IPS-15b (cell line): ENCODE measurements around the gene HELQ.
"Not testable (repeated sequence)": the region's sequence is repeated elsewhere in the genome, so short reads cannot be mapped to it uniquely, and the experiment has no call there.

ENCODE experiments used
- H3K27me3 ChIP-seq: one replicate; pipeline ENCODE4 v1.6.1; 2013; ENCODE audit warnings: low read length; ENCODE audit not compliant: control insufficient read depth, insufficient read depth
- H3K36me3 ChIP-seq: one replicate; pipeline ENCODE4 v1.6.1; 2013; ENCODE audit warnings: low read length; ENCODE audit not compliant: control insufficient read depth, insufficient read depth
- H3K4me1 ChIP-seq: one replicate; pipeline ENCODE4 v1.6.1; 2013; ENCODE audit warnings: mild to moderate bottlenecking, low read length; ENCODE audit not compliant: control insufficient read depth, insufficient read depth
- H3K4me3 ChIP-seq: one replicate; pipeline ENCODE4 v1.5.1; 2013; ENCODE audit warnings: low read depth, low read length
- H3K9ac ChIP-seq: one replicate; pipeline ENCODE4 v1.6.1; 2013; ENCODE audit warnings: low read depth, mild to moderate bottlenecking, low read length
- H3K9me3 ChIP-seq: one replicate; pipeline ENCODE4 v1.6.1; 2013; ENCODE audit warnings: mild to moderate bottlenecking, low read length; ENCODE audit not compliant: control insufficient read depth, insufficient read depth

HELQ gene, protein sequence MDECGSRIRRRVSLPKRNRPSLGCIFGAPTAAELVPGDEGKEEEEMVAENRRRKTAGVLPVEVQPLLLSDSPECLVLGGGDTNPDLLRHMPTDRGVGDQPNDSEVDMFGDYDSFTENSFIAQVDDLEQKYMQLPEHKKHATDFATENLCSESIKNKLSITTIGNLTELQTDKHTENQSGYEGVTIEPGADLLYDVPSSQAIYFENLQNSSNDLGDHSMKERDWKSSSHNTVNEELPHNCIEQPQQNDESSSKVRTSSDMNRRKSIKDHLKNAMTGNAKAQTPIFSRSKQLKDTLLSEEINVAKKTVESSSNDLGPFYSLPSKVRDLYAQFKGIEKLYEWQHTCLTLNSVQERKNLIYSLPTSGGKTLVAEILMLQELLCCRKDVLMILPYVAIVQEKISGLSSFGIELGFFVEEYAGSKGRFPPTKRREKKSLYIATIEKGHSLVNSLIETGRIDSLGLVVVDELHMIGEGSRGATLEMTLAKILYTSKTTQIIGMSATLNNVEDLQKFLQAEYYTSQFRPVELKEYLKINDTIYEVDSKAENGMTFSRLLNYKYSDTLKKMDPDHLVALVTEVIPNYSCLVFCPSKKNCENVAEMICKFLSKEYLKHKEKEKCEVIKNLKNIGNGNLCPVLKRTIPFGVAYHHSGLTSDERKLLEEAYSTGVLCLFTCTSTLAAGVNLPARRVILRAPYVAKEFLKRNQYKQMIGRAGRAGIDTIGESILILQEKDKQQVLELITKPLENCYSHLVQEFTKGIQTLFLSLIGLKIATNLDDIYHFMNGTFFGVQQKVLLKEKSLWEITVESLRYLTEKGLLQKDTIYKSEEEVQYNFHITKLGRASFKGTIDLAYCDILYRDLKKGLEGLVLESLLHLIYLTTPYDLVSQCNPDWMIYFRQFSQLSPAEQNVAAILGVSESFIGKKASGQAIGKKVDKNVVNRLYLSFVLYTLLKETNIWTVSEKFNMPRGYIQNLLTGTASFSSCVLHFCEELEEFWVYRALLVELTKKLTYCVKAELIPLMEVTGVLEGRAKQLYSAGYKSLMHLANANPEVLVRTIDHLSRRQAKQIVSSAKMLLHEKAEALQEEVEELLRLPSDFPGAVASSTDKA

DNA sequence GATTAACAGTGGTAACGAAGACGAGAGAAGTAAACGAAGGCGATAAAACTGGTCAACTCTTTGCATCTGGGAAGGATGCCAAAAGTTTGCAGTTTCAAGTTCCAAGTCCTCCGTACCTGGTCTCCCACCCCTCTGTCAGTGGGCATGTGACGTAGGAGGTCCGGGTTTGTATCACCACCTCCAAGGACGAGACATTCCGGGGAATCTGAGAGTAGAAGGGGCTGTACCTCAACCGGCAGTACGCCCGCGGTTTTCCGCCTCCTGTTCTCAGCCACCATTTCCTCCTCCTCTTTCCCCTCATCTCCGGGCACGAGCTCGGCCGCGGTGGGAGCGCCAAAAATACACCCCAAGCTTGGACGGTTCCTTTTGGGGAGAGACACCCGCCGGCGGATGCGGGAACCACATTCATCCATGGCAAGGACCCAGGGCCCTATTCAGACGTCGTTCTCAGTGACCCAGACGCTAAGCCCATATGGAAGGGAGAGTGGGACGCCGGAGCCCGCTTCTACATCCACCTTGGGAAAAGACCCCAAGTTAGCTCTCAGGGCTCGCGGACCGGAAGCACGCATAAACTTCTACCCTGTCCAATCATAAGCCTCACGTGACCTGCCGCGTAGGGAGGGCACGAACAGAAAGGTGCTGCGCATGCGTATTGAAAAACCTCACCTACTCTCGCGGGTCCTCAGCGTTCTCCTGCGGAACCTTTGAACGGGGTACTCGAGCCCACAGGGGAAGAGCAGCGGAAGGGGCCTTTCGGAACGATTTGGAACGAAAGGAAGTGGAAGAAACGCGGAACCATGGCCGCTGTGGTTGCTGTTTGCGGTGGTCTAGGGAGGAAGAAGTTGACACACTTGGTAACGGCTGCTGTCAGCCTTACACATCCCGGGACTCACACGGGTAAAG lies at the start of gene HELQ, which contains the start of gene MRPS18C:
HELQ (minus strand) TSS at position 543 of the 903 bp plus-strand sequence; CDS start at position 413, 130 bp downstream.
MRPS18C (plus strand) TSS at position 778 of the 903 bp plus-strand sequence; CDS start at position 798, 20 bp downstream.
- Histone ChIP-seq H3K36me3 (no peaks in the 10 kb centered on the region), H3K9ac (peak within 1 kb of the TSS; percentile 93), H3K9me3 (no peaks in the 10 kb centered on the region), H3K4me3 (peak within 1 kb of the TSS; percentile 98), H3K27me3 (no peaks in the 10 kb centered on the region), H3K4me1 (peaks cover 7% of the 10 kb centered on the region)

DNA sequence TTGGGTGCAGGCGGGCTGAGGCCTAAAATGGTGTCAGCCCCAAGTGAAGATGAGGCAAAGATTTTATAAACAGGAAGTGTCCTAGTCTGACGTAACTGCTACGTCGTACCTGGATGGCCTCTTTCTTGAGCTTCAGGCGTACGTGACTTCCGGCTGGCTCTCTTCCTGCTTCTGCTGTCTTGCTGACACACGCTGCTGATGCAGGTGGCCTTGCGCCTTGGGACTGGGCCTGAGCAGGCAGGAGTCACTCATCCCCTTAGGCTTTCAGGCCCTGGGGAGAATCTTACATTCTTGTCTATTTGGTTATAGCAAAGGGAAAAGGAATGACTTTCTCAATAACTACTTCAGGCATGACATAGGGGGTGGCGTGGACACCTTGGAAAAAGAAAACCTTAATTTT lies 49.4 kb upstream of the HELQ start:
- H3K9me3 ChIP-seq = no peaks in the 10 kb centered on the region
- H3K9ac ChIP-seq = no peak overlapping the region
- no peak overlapping the region for H3K4me3 ChIP-seq
- H3K27me3 ChIP-seq = no peaks in the 10 kb centered on the region
- no peaks in the 10 kb centered on the region for H3K36me3 ChIP-seq
- H3K4me1 ChIP-seq = no peaks in the 10 kb centered on the region

DNA sequence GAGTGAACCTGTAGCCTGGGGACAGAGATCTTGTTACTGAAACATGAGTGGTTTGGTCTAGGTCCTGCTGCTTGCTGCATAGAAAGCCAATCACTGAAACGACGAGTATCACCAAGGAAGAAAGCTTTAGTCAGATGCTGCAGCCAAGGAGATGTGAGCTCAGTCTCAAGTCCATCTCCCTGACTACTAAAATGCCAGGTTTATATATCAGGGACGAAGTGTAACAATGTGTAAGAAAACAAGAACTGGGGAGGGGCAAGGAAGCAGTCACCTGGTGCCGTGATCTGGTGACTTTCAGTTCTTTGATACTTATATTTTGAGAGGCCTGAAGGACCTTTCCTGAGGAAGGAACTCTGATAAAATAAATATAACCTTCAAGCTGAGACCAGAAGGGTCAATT lies 48.9 kb upstream of the HELQ start:
- Histone ChIP-seq H3K4me3 (no peak overlapping the region), H3K9ac (no peak overlapping the region)

DNA sequence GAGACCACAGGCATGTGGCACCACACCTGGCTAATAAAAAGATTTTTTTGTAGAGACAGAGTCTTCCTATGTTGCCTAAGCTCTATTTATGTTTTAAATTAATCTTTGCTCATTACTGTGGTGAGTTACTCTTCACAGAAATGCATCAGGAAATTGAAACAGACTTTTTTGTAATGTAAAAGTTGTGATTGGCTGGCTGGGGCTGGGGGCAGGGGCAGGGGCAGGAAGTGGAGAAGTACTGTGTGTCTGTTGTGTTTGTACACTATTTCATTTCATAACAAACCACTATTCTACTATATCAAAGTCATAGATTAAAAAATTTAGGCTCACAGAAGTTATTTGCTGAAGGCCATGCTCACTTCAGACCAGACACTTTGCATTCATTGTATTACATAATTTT lies 48.4 kb upstream of the HELQ start:
- Histone ChIP-seq H3K27me3 (no peaks in the 10 kb centered on the region), H3K4me3 (no peak overlapping the region)

More for the DNA sequence above, 48.9 kb upstream of the HELQ start:
- H3K27me3 ChIP-seq = no peaks in the 10 kb centered on the region
- no peaks in the 10 kb centered on the region for H3K9me3 ChIP-seq
- no peaks in the 10 kb centered on the region for H3K36me3 ChIP-seq
- H3K4me1 ChIP-seq = no peaks in the 10 kb centered on the region

DNA sequence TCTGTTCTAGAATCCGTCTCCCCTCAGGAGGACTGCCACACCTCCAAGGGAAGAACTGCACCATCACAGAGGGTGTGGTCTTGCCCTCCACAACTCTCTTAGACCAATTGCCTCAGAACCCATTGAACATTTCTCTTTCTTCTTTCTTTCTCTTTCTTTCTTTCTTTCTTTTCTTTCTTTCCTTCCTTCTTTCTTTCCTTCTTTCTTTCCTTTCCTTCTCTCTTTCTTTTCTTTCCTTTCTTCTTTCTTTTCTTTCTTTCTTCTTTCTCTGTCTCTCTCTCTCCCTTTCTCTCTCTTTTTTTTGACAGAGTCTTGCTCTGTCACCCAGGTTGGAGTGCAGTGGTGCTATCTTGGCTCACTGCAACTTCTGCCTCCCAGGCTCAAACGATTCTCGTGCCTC lies 46.0 kb upstream of the HELQ start:
- not testable (repeated sequence) for H3K27me3 ChIP-seq, H3K4me3 ChIP-seq, H3K9me3 ChIP-seq, H3K4me1 ChIP-seq, H3K36me3 ChIP-seq, H3K9ac ChIP-seq

More for the DNA sequence above, 48.4 kb upstream of the HELQ start:
- Histone ChIP-seq H3K9ac (no peak overlapping the region), H3K9me3 (no peaks in the 10 kb centered on the region), H3K4me1 (no peaks in the 10 kb centered on the region), H3K36me3 (no peaks in the 10 kb centered on the region)

DNA sequence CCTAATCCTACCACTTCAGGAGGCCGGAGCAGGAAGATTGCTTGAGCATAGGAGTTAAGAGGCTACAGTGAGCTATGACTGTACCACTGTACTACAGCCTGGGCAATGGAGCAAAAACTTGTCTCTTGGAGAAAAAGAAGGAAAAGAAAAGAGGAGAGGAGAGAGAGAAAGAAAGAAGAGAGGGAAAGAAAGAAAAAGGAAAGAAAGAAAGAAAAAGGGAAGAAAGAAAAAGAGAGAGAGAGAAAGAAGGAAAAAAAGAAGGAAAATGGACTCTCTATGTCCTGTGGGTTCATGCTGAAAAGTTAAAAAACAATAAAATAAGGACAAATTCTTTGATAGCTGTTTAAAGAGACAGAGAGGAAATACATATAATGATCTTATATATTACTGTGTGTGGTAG lies 42.6 kb upstream of the HELQ start:
- Histone ChIP-seq H3K27me3 (no peaks in the 10 kb centered on the region), H3K9ac (no peak overlapping the region), H3K4me1 (no peaks in the 10 kb centered on the region), H3K9me3 (no peaks in the 10 kb centered on the region), H3K4me3 (no peak overlapping the region), H3K36me3 (no peaks in the 10 kb centered on the region)

DNA sequence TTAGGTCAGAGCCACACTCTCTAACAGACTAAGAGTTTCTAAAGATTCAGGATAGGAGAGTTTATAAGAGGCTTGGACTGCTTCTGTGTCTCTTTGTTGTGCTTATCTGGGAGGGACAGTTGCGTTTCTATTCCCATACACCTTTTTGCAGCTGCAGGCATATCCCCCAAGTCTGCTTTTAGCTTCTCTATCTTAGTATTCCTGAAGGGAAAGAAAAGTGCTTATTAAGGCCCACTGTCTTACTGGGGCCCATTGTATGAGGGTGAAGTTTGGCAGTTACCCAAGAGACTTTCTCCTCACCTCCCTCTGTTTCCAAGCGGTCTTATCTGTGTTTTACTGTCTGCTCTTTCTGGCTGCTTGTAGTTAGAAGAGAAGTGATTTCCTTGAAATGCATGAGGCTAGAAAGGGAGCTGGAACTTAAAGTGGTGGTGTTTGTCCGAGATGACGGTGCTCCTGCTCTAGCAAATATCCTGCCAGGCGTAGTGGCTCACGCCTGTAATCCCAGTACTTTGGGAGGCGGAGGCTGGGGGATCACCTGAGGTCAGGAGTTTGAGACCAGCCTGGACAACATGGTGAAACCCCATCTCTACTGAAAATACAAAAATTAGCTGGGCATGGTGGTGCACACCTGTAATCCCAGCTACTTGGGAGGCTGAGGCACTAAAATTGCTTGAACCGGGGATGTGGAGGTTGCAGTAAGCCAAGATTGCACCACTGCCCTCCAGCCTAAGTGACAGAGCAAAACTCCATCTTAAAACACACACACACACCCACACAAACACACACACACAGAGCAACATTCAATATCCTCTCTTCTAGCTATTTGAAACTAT lies 40.7 kb upstream of the HELQ start:
- H3K4me3 ChIP-seq, H3K4me1 ChIP-seq, H3K9ac ChIP-seq: not testable (repeated sequence)

DNA sequence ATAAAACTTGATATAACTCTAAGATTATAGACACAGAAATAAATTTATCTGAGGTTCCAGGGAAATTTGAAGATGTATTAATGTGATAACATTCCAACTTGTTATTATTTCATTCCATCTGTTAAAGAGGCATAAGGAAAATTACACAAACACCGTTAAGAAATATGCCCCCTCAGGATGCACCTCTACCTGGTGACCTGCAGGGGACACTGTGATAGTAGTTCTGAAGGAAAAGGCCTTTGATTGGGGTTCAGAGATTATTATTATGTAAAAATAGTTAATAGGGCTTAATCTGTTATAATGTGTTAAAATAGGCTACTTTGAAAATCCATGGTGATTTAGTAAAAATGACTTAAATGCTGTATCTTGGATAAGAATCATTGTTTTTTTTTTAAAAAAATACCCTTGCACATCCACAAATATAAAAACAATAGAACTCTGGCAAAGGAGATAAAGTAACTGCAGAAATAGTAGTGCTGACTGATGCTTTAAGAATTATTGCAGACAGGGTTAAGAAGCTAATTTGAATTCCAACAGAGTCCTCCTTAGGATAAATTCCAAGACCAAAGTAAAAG lies 35.3 kb upstream of the HELQ start:
- H3K4me1 ChIP-seq = no peaks in the 10 kb centered on the region
- no peak overlapping the region for H3K4me3 ChIP-seq
- no peak overlapping the region for H3K9ac ChIP-seq
- H3K9me3 ChIP-seq = no peaks in the 10 kb centered on the region
- no peaks in the 10 kb centered on the region for H3K36me3 ChIP-seq
- no peaks in the 10 kb centered on the region for H3K27me3 ChIP-seq

More for the DNA sequence above, 40.7 kb upstream of the HELQ start:
- not testable (repeated sequence) for H3K9me3 ChIP-seq, H3K27me3 ChIP-seq, H3K36me3 ChIP-seq

DNA sequence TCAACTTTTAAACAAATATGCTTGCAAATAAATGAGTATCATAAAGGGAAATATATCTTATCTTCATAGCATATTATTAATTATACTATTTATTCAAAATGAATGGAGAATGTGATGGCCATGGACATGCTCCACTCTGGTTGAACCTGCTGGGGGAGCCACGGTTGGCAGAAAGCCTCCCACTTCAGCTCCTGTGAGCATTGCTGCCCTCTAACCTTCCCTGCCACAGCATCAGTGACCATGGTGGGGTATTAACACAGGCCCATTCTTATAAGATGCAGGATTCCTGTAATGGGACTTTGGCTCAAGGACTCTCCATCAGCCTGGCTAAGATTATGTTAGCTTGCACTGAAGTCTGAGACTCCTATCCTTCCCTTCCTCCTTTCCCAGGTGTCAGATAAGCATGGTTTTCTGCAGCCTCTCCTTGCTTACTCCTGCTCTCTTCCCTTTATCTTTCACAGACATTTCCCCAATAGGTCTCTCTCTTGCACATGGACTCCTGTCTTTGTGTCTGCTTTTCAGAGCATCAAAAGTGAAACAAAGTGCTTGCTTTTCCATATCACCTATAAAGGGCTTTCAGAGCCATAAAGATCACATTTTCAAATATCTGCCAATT lies 34.2 kb upstream of the HELQ start:
- no peak overlapping the region for H3K4me3 ChIP-seq
- no peaks in the 10 kb centered on the region for H3K36me3 ChIP-seq
- peaks cover 4% of the 10 kb centered on the region for H3K4me1 ChIP-seq
- no peaks in the 10 kb centered on the region for H3K9me3 ChIP-seq
- H3K9ac ChIP-seq = no peak overlapping the region
- H3K27me3 ChIP-seq = no peaks in the 10 kb centered on the region
